Smooth muscle cell (in vitro differentiated cells): ENCODE data around the gene SLC35B4. TPM values are rescaled to one million over a fixed set of nuclear protein-coding genes. Genes with fewer than 3 reads are reported as not detected.

Experiments
- DNase-seq: peaks from one replicate; lab custom pipeline; 2025; ENCODE audit not compliant: unreplicated experiment; lab: John Stamatoyannopoulos, UW
- H2AFZ ChIP-seq: fragments of 200-600 bp; sonication (generic); 2 replicates; pipeline ENCODE4 v1.6.0; 2016; ENCODE audit warnings: antibody characterized with exemption, low read depth, mild to moderate bottlenecking
- H3F3A ChIP-seq: fragments of 200-600 bp; sonication (generic); 2 replicates; pipeline ENCODE4 v1.6.0; 2017; ENCODE audit warnings: antibody characterized with exemption, low read depth
- H3K27ac ChIP-seq: fragments of 200-600 bp; sonication (generic); 2 replicates; pipeline ENCODE4 v1.5.1; 2016; ENCODE audit warnings: low read depth, mild to moderate bottlenecking
- H3K27me3 ChIP-seq: fragments of 200-600 bp; sonication (generic); 2 replicates; pipeline ENCODE4 v1.6.1; 2016; ENCODE audit warnings: low read depth, mild to moderate bottlenecking
- H3K36me3 ChIP-seq: fragments of 200-600 bp; sonication (generic); 2 replicates; pipeline ENCODE4 v1.5.1; 2016; ENCODE audit warnings: low read depth
- H3K4me1 ChIP-seq: fragments of 200-600 bp; sonication (generic); 2 replicates; pipeline ENCODE4 v1.5.1; 2016; ENCODE audit warnings: low read depth
- H3K4me2 ChIP-seq: fragments of 200-600 bp; sonication (generic); 2 replicates; pipeline ENCODE4 v1.6.0; 2016; ENCODE audit warnings: mild to moderate bottlenecking
- H3K4me3 ChIP-seq: fragments of 200-600 bp; sonication (generic); 2 replicates; pipeline ENCODE4 v1.5.1; 2016; ENCODE audit warnings: mild to moderate bottlenecking
- H3K79me2 ChIP-seq: fragments of 200-600 bp; sonication (generic); 2 replicates; pipeline ENCODE4 v1.6.0; 2016; ENCODE audit warnings: low read depth, mild to moderate bottlenecking
- H3K9ac ChIP-seq: fragments of 200-600 bp; sonication (generic); 2 replicates; pipeline ENCODE4 v1.6.0; 2016; ENCODE audit warnings: low read depth
- H3K9me3 ChIP-seq: fragments of 200-600 bp; sonication (generic); replicated peaks from 2 replicates; pipeline ENCODE4 v1.5.1; 2016; ENCODE audit warnings: low read depth
- H4K20me1 ChIP-seq: fragments of 200-600 bp; sonication (generic); 2 replicates; pipeline ENCODE4 v1.6.0; 2016; ENCODE audit warnings: low read depth
- CTCF ChIP-seq: fragments of 200-600 bp; sonication (generic); IDR thresholded peaks from 2 replicates; pipeline ENCODE4 v1.5.1; 2017; ENCODE audit warnings: borderline replicate concordance, mild to moderate bottlenecking, antibody characterized with exemption; ENCODE audit not compliant: insufficient read depth, poor library complexity, severe bottlenecking
- WGBS: methylation state at CpG from one replicate; pipeline ENCODE4 v1.1.7; 2016; ENCODE audit warnings: low lambda C conversion rate; 5-methylcytosine and 5-hydroxymethylcytosine counted together
- polyA plus RNA-seq: library from polyadenylated mRNA; unstranded; fragments of >200 nt; fragmentation: Nextera tagmentation; extraction: Ambion mirVana; gene quantifications from 2 replicates; pipeline ENCODE4 v1.2.1, GENCODE V29; 2016
- total RNA-seq: library from RNA; depleted of rRNA; stranded (reverse); fragments of >200 nt; gene quantifications from 2 replicates; pipeline ENCODE4 v1.2.3, GENCODE V29; 2014

The SLC35B4 gene
- total and polyA plus RNA-seq, 2 experiments from 2014 or later, result 21.3 to 26.7 TPM

GRCh38 chr7:134324107-134324506 lies 7.4 kb upstream of the SLC35B4 start:
- TF ChIP-seq CTCF, result no peak
- WGBS, result 88% methylated on average over 2 of the region's 2 CpGs
- H3K4me3 ChIP-seq, result no peak overlapping the region
- H3K9ac ChIP-seq, result no peak overlapping the region
- H3K27ac ChIP-seq, result no peak overlapping the region
- no peaks in the 10 kb centered on the region for H3K79me2 ChIP-seq
- no peaks in the 10 kb centered on the region for H3K27me3 ChIP-seq
- no peak overlapping the region for H3K4me2 ChIP-seq
- no peaks in the 10 kb centered on the region for H3K4me1 ChIP-seq
- no peak overlapping the region for H2AFZ ChIP-seq
- H3K9me3 ChIP-seq, result no peaks in the 10 kb centered on the region
- no peak for DNase-seq
- no peaks in the 10 kb centered on the region for H3F3A ChIP-seq
- no peaks in the 10 kb centered on the region for H3K36me3 ChIP-seq
- no peaks in the 10 kb centered on the region for H4K20me1 ChIP-seq

- Histone ChIP-seq H3F3A (no peaks in the 10 kb centered on the region), H3K9me3 (no peaks in the 10 kb centered on the region), H3K4me1 (no peaks in the 10 kb centered on the region), H3K4me2 (peak overlapping the region; percentile 19), H3K9ac (no peak overlapping the region), H2AFZ (peak overlapping the region; percentile 93), H4K20me1 (no peaks in the 10 kb centered on the region), H3K4me3 (no peak overlapping the region), H3K79me2 (peaks cover 7% of the 10 kb centered on the region), H3K36me3 (no peaks in the 10 kb centered on the region), H3K27me3 (no peaks in the 10 kb centered on the region), H3K27ac (no peak overlapping the region)
- 44% methylated on average over 5 of the region's 5 CpGs for WGBS
- no peak for DNase-seq
- no peak for TF ChIP-seq CTCF
Observed at GRCh38 chr7:134320201-134320600, 3.5 kb upstream of the SLC35B4 start.

GRCh38 chr7:134318443-134318842 lies 1.7 kb upstream of the SLC35B4 start:
- H3K36me3 ChIP-seq, result no peaks in the 10 kb centered on the region
- no peaks in the 10 kb centered on the region for H3K9me3 ChIP-seq
- no peaks in the 10 kb centered on the region for H3K27me3 ChIP-seq
- no peaks in the 10 kb centered on the region for H3F3A ChIP-seq
- no peak overlapping the region for H2AFZ ChIP-seq
- H3K4me1 ChIP-seq, result no peaks in the 10 kb centered on the region
- no peak overlapping the region for H3K9ac ChIP-seq
- H3K4me2 ChIP-seq, result no peak overlapping the region
- no peak for DNase-seq
- no peaks in the 10 kb centered on the region for H4K20me1 ChIP-seq
- no peak for TF ChIP-seq CTCF
- H3K79me2 ChIP-seq, result peaks cover 21% of the 10 kb centered on the region
- H3K27ac ChIP-seq, result no peak overlapping the region
- no peak overlapping the region for H3K4me3 ChIP-seq

- Histone ChIP-seq H3K4me2 (peak overlapping the region; percentile 84), H3K36me3 (no peaks in the 10 kb centered on the region), H4K20me1 (no peaks in the 10 kb centered on the region), H2AFZ (peak overlapping the region; percentile 99), H3K79me2 (peaks cover 26% of the 10 kb centered on the region), H3K27me3 (no peaks in the 10 kb centered on the region), H3K9ac (no peak overlapping the region), H3K4me1 (no peaks in the 10 kb centered on the region), H3K4me3 (peak overlapping the region; percentile 89), H3K9me3 (no peaks in the 10 kb centered on the region), H3K27ac (no peak overlapping the region), H3F3A (no peaks in the 10 kb centered on the region)
- no peak for TF ChIP-seq CTCF
- no peak for DNase-seq
- WGBS, result 73% methylated on average over 7 of the region's 7 CpGs
Observed at GRCh38 chr7:134317434-134317833, 704 bp upstream of the SLC35B4 start.
